DOHH2 (cell line): ENCODE data around the gene HOXC12.

ENCODE experiments used
- EZH2phosphoT487 ChIP-seq: fragments of 200-600 bp; sonication (generic); IDR thresholded peaks from 2 replicates; pipeline ENCODE4 v1.6.1; 2017; ENCODE audit warnings: borderline replicate concordance, mild to moderate bottlenecking, antibody characterized with exemption, low read length, moderate library complexity, mixed read lengths
- TF ChIP-seq, protein P1 (sequence below): fragments of 200-600 bp; sonication (generic); IDR thresholded peaks from one replicate; pipeline ENCODE4 v1.5.1; 2014; ENCODE audit warnings: antibody characterized with exemption, mild to moderate bottlenecking, low read depth, low read length; ENCODE audit not compliant: poor library complexity, severe bottlenecking

DNA sequence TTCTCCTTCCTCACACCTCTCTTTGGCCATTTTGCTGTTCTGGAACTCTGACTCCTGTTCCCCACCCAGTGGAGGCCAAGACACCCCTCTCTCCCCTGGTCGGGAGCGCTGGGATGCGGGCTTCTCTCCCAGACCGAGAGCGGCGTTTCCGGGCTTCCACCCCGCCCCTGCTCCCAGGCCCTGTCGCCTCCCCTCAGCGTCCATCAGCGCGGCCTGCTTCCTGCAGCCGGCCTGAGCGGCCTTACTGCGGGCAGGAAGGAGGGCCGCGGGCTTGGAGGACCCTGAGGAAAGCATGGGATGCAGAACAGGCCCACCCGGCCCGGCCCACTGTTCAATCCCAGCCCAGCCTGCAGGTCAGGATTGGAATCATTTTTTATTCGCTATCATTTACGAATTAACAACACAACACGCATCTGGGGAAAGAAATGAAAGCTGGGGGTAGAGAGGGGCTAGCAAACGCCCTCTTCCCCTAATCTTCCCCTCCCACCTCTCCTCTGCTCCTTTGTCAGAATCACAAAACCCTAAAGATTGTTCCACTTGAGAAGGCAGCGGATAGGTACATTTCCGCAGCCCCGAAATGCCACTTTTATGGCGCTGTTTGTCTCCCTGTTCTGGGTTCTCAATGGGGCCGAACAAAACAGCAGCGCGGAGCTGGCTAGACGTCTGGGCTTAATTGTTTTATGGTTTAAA is 50.3 kb downstream of the HOXC12 start:
- TF ChIP-seq, protein P1, sequence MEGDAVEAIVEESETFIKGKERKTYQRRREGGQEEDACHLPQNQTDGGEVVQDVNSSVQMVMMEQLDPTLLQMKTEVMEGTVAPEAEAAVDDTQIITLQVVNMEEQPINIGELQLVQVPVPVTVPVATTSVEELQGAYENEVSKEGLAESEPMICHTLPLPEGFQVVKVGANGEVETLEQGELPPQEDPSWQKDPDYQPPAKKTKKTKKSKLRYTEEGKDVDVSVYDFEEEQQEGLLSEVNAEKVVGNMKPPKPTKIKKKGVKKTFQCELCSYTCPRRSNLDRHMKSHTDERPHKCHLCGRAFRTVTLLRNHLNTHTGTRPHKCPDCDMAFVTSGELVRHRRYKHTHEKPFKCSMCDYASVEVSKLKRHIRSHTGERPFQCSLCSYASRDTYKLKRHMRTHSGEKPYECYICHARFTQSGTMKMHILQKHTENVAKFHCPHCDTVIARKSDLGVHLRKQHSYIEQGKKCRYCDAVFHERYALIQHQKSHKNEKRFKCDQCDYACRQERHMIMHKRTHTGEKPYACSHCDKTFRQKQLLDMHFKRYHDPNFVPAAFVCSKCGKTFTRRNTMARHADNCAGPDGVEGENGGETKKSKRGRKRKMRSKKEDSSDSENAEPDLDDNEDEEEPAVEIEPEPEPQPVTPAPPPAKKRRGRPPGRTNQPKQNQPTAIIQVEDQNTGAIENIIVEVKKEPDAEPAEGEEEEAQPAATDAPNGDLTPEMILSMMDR: no peak
- TF ChIP-seq EZH2phosphoT487: no peak
